ENCODE data around the gene STAMBPL1. TPM values are rescaled to one million over a fixed set of nuclear protein-coding genes. Genes with fewer than 3 reads are reported as not detected.
A peak's percentile ranks its signal among the peaks of the same experiment; 100 is the strongest.

The STAMBPL1 gene
- polyA plus RNA-seq, 6 donors from 2014 or later, result 3.4 to 7.6 (median 5.0) TPM

- no peaks in the 10 kb centered on the region for H3K4me1 Mint-ChIP-seq
- peaks cover 0 to 4% (median 4%) of the 10 kb centered on the region in 3 donors for H3K27me3 Mint-ChIP-seq
- no peak for DNase-seq
- H3K36me3 Mint-ChIP-seq, result no peaks in the 10 kb centered on the region
- no peak overlapping the region for H3K4me3 Mint-ChIP-seq
- no peaks in the 10 kb centered on the region for H3K9me3 Mint-ChIP-seq
- no peak for ATAC-seq (ENCODE audit: low read depth in 2 of 2)
- H3K27ac Mint-ChIP-seq, result peak overlapping the region in 1 of 6 donors; percentile 39
Observed at GRCh38 chr10:88843171-88843570, 36.9 kb upstream of the STAMBPL1 start.

- DNase-seq (no peak), ATAC-seq (ENCODE audit: low read depth in 2 of 2) (no peak)
- Mint-ChIP-seq H3K27ac (no peak overlapping the region), H3K4me1 (no peaks in the 10 kb centered on the region), H3K4me3 (no peak overlapping the region), H3K9me3 (no peaks in the 10 kb centered on the region), H3K27me3 (peaks cover 0 to 8% (median 4%) of the 10 kb centered on the region in 3 donors), H3K36me3 (no peaks in the 10 kb centered on the region)
Observed at GRCh38 chr10:88848499-88848898, 31.5 kb upstream of the STAMBPL1 start.

DNA sequence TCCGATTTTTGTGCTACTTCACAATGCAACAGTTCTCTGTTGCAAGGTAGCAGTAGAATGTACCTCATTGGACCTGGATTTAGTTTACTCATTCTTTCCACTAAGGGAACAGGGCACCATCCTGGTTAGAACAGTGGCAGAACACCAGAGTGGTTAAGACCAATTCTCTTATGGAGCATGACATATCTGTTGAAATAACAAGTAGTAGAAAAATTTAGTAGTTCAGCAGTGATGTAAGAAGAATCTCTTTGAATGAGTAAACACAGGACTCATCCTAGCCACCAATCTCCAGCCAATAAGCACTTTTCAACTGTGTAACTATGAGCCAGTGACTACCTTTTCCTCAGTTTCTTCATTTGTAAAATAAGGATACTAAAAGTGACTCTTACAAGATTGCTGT is 30.8 kb upstream of the STAMBPL1 start:
- Mint-ChIP-seq H3K4me1 (no peaks in the 10 kb centered on the region), H3K27me3 (peaks cover 0 to 8% (median 4%) of the 10 kb centered on the region in 3 donors), H3K4me3 (no peak overlapping the region), H3K36me3 (no peaks in the 10 kb centered on the region), H3K9me3 (no peaks in the 10 kb centered on the region), H3K27ac (no peak overlapping the region)
- DNase-seq (no peak), ATAC-seq (ENCODE audit: low read depth in 2 of 2) (no peak)

DNA sequence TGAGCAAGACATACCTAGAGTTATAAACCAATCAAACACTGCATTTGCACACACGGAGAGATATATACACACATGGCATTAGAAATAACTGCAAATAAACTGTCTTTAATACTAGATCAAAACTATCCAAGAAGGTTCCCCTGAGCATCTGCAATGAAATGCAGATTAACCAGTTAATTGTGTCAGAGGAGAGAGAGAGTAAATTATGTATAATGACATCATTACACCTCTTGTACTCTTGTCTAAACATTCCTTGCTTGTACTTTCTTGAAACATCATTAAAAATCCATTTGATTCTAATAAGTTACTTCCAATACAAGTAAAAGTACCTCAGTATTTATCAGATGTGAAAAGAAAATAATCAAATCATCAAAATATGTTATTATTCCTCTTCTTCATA is 29.3 kb upstream of the STAMBPL1 start:
- H3K4me1 Mint-ChIP-seq, result no peaks in the 10 kb centered on the region
- no peak overlapping the region for H3K4me3 Mint-ChIP-seq
- no peaks in the 10 kb centered on the region for H3K36me3 Mint-ChIP-seq
- H3K27me3 Mint-ChIP-seq, result peaks cover 0 to 4% (median 3%) of the 10 kb centered on the region in 3 donors
- no peaks in the 10 kb centered on the region for H3K9me3 Mint-ChIP-seq
- ATAC-seq (ENCODE audit: low read depth in 2 of 2) (no peak), DNase-seq (no peak)
- H3K27ac Mint-ChIP-seq, result no peak overlapping the region

DNA sequence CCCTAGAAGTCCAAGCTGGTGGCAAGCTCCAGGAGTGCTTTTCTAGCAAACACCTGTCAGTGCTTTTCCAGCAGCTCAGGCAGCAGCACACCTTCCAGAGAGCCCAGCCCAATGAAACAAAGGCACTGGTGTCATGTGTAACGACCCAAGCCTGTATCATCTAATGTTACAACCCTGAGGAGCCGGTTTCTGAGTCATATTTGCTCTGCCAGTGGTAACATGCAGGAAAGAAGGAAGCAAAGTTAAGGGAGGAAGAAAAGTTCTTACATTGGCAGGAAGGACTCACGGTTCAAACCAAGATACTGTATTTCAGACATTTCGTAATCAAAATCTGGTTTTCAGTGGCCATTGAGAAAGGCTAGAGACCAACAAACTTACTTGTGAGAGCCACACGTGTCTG is 28.3 kb upstream of the STAMBPL1 start, which contains the start of gene ANKRD22:
Gene ANKRD22 (minus strand): TSS at position 139 of the 400 bp plus-strand sequence. CDS start 237 bp downstream, outside the sequence.
- Mint-ChIP-seq H3K27ac (peak within 1 kb of the TSS in 1 of 6 donors; percentile 4), H3K36me3 (no peaks in the 10 kb centered on the region), H3K4me1 (no peaks in the 10 kb centered on the region), H3K4me3 (no peak within 1 kb of the TSS), H3K27me3 (peaks cover 0 to 4% (median 3%) of the 10 kb centered on the region in 3 donors), H3K9me3 (no peaks in the 10 kb centered on the region)
- no peak for ATAC-seq (ENCODE audit: low read depth in 2 of 2)
- DNase-seq, result no peak

GRCh38 chr10:88852327-88852726 is 27.7 kb upstream of the STAMBPL1 start:
- no peaks in the 10 kb centered on the region for H3K9me3 Mint-ChIP-seq
- no peak overlapping the region for H3K4me3 Mint-ChIP-seq
- no peak for DNase-seq
- no peaks in the 10 kb centered on the region for H3K4me1 Mint-ChIP-seq
- peak overlapping the region in 1 of 6 donors; percentile 4 for H3K27ac Mint-ChIP-seq
- peaks cover 0 to 4% (median 3%) of the 10 kb centered on the region in 3 donors for H3K27me3 Mint-ChIP-seq
- no peak for ATAC-seq (ENCODE audit: low read depth in 2 of 2)
- no peaks in the 10 kb centered on the region for H3K36me3 Mint-ChIP-seq

GRCh38 chr10:88853155-88853881 is 26.7 kb upstream of the STAMBPL1 start:
- no peak for DNase-seq
- Mint-ChIP-seq H3K9me3 (no peaks in the 10 kb centered on the region), H3K27me3 (peaks cover 0 to 3% (median 0%) of the 10 kb centered on the region in 3 donors), H3K27ac (no peak overlapping the region), H3K36me3 (no peaks in the 10 kb centered on the region), H3K4me1 (no peaks in the 10 kb centered on the region), H3K4me3 (no peak overlapping the region)
- ATAC-seq (ENCODE audit: low read depth in 2 of 2), result no peak

GRCh38 chr10:88854684-88855083 is 25.4 kb upstream of the STAMBPL1 start:
- DNase-seq, result no peak
- Mint-ChIP-seq H3K27ac (no peak overlapping the region), H3K4me1 (no peaks in the 10 kb centered on the region), H3K36me3 (no peaks in the 10 kb centered on the region), H3K4me3 (no peak overlapping the region), H3K9me3 (no peaks in the 10 kb centered on the region), H3K27me3 (peaks cover 0 to 3% (median 0%) of the 10 kb centered on the region in 3 donors)
- no peak for ATAC-seq (ENCODE audit: low read depth in 2 of 2)

DNA sequence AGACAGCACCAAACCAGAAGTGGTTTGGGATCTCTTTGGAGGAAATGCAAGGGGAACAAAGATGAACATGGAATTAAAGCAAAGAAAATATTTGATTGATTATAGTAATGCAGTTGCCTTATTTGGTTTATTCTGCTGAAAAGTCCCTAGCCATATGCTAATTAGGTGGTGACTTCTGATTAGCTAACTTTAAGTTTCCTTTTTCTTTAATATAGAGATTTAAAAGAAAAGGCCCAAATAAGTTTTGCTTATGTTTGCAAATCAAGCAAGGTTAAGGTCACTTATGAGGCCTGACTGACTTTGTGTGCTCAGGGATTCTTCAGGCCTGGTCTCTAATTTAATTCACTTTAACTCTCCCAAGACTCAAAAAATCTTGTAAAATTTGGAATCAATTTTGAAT is 22.2 kb upstream of the STAMBPL1 start:
- Mint-ChIP-seq H3K9me3 (no peaks in the 10 kb centered on the region), H3K4me1 (no peaks in the 10 kb centered on the region), H3K4me3 (no peak overlapping the region), H3K27me3 (peaks cover 5 to 8% (median 7%) of the 10 kb centered on the region in 3 donors), H3K27ac (no peak overlapping the region), H3K36me3 (no peaks in the 10 kb centered on the region)
- no peak for DNase-seq
- no peak for ATAC-seq (ENCODE audit: low read depth in 2 of 2)

DNA sequence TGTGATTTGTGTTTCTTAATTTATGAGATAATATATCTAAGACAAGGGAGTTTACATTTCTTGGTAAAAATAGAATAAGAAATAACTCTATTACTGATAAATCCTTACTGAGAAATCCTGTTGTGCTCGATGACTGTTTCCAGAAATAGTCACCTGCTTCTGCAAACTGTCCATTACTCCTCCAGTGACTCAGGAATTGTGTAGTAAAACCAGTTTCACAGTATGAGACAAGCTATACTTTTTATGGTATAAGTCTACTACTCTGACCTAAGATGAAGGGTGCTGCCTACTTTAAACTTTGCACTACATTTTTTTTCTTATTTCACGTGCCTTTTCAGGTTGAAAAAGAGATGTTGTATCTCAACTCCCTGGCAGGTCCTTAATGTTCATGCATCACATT is 21.6 kb upstream of the STAMBPL1 start:
- Mint-ChIP-seq H3K4me1 (no peaks in the 10 kb centered on the region), H3K9me3 (no peaks in the 10 kb centered on the region), H3K27ac (no peak overlapping the region), H3K4me3 (no peak overlapping the region), H3K36me3 (no peaks in the 10 kb centered on the region), H3K27me3 (peaks cover 5 to 13% (median 11%) of the 10 kb centered on the region in 3 donors)
- no peak for DNase-seq
- ATAC-seq (ENCODE audit: low read depth in 2 of 2), result no peak

DNA sequence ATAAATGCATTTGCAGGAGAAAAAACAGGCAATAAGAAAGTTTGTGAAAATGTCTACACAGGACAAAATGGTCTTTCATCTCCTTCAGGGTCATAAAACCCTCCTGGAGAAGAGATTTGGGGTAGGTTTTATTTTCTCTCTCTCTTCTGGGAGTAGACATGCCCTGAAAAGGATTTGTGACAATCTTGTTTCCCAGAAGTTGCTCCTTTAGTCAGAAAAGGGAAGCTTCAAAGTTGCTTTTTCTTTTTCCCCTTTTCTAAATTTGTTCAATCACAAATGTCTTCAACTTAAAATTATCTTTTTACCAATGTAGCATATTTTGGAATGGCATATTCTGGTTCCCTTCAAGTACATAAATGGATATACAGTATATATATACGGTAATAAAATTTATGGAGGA is 19.0 kb upstream of the STAMBPL1 start:
- DNase-seq, result no peak
- Mint-ChIP-seq H3K27ac (no peak overlapping the region), H3K4me3 (no peak overlapping the region), H3K4me1 (no peaks in the 10 kb centered on the region), H3K27me3 (peaks cover 5 to 13% (median 11%) of the 10 kb centered on the region in 3 donors), H3K36me3 (no peaks in the 10 kb centered on the region), H3K9me3 (no peaks in the 10 kb centered on the region)
- ATAC-seq (ENCODE audit: low read depth in 2 of 2), result no peak

- no peak for ATAC-seq (ENCODE audit: low read depth in 2 of 2)
- Mint-ChIP-seq H3K4me3 (no peak overlapping the region), H3K36me3 (no peaks in the 10 kb centered on the region), H3K9me3 (no peaks in the 10 kb centered on the region), H3K27ac (no peak overlapping the region), H3K27me3 (peaks cover 5 to 13% (median 11%) of the 10 kb centered on the region in 3 donors), H3K4me1 (no peaks in the 10 kb centered on the region)
- DNase-seq, result no peak
Observed at GRCh38 chr10:88865281-88865876, 14.7 kb upstream of the STAMBPL1 start.

- H3K27me3 Mint-ChIP-seq, result peaks cover 5 to 13% (median 11%) of the 10 kb centered on the region in 3 donors
- no peak overlapping the region for H3K27ac Mint-ChIP-seq
- no peaks in the 10 kb centered on the region for H3K4me1 Mint-ChIP-seq
- no peaks in the 10 kb centered on the region for H3K36me3 Mint-ChIP-seq
- no peaks in the 10 kb centered on the region for H3K9me3 Mint-ChIP-seq
- no peak for ATAC-seq (ENCODE audit: low read depth in 2 of 2)
- DNase-seq, result no peak
- H3K4me3 Mint-ChIP-seq, result peak overlapping the region in 1 of 8 donors; percentile 5
Observed at GRCh38 chr10:88866454-88866853, 13.6 kb upstream of the STAMBPL1 start.

DNA sequence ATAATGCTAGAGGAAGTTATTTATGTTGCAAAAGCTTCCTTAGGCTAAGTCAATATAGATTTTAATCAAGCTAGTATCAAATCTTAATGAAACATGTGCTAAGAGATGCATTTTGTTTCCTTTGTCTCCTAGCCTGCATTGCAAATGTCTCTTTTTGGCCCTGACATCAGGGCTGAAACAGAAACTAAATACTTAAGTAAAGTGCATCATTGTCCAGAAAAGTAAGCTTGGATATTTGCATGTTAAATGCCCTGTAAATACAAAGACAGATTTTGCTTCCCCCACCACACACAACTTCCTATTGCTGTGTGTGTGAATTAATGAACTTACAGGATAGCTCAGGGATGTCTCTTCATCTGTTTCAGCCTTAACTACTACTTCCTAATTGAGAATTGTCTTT is 10.0 kb upstream of the STAMBPL1 start:
- no peaks in the 10 kb centered on the region for H3K4me1 Mint-ChIP-seq
- H3K4me3 Mint-ChIP-seq, result no peak overlapping the region
- H3K27me3 Mint-ChIP-seq, result no peaks in the 10 kb centered on the region
- DNase-seq (no peak), ATAC-seq (ENCODE audit: low read depth in 2 of 2) (no peak)
- peak overlapping the region in 1 of 6 donors; percentile 44 for H3K27ac Mint-ChIP-seq
- H3K36me3 Mint-ChIP-seq, result no peaks in the 10 kb centered on the region
- peaks cover 0 to 2% (median 0%) of the 10 kb centered on the region in 7 donors for H3K9me3 Mint-ChIP-seq

All from naive B cell (primary cell).